GM23248 (cell line): Measurements from ENCODE around the gene NACC2.

Experiments
- EZH2 ChIP-seq: fragments of 200-600 bp; sonication (generic); IDR thresholded peaks from 2 replicates; pipeline ENCODE4 v1.6.1; 2018; ENCODE audit warnings: antibody characterized with exemption, mild to moderate bottlenecking; ENCODE audit not compliant: insufficient read depth, poor library complexity, severe bottlenecking
- EZH2phosphoT487 ChIP-seq: fragments of 200-600 bp; sonication (generic); IDR thresholded peaks from 2 replicates; pipeline ENCODE4 v1.6.1; 2018; ENCODE audit warnings: antibody characterized with exemption, moderate library complexity, mild to moderate bottlenecking, low read depth; ENCODE audit not compliant: insufficient read depth

DNA sequence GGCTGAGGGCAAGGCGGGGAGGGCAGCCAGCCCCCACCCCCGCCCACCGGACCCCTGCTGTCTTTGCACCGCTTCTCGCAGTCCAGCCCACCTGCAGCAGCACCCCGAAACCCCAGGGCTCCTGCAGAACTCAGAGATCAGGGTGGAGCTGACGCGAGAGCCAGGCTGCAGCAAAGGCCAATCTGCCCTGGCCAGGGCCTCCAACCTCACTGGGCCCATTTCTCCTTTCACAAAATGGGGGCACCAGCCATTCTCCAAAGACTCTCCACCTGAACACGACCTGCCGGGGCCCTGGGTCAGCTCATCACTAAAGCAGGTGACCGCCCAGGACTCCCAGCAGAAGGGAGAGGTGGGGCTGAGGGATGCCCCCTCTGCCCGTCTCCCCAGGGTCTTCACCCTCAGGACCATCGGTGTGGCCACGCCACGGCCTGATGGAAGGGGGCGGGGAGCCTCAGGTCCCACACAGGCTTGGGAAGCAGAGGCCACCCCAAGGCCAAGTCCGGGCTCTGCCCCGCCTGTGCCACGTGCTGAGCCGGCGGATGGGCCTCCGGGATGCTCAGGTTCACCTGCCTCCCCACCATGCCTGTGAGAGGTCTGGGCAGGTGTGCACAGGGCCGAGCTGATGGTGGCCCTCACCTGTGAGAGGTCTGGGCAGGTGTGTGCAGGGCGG is 13.1 kb downstream of the NACC2 start:
- TF ChIP-seq EZH2phosphoT487 (no peak), EZH2 (no peak)
